Measurements from ENCODE around the gene CACNA2D1.

The CACNA2D1 gene

GRCh38 chr7:82443547-82444219 is at the start of gene CACNA2D1:
CACNA2D1 (minus strand) TSS chr7:82443777.
- DNase-seq (ENCODE audit: low spot score), result peak; percentile 94

GRCh38 chr7:82481499-82482097 is 38.0 kb upstream of the CACNA2D1 start:
- DNase-seq (ENCODE audit: low spot score), result peak; percentile 29

DNA sequence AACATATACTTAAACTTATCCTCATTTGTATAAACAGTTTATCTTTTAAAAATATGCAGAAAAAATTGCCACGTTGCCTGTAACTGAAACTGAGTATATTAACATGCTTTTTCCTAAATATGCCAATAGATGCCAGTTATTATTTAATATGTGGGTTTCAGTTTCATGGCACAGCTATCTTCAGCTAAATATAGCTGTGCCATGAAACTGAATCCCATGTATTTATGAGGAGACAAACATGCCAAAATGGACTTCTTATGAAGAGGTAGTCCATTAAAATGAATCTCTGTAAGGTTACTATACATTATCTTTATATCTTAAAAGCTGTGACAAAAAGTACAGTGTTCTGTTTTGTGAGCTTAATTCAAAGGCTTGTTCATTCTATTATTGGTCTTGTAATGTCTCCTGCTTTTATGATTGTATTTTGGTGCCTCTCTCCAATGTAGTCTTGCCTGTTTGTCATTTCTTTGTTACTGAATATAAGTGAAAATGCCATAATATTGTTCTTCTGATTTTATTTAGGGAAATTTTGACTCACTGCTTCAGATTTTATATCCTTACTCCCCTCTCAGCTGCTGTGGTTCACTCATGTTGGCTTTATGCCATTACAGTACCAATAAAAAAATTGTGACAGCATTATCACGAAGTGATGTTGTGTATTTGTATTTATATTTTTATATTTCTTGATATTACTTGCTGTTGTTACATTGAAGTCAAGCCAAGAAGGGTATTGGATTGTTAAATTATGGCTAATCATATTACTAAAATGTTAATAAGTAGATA is 34.3 kb upstream of the CACNA2D1 start:
- no peak for DNase-seq (ENCODE audit: low spot score)

DNA sequence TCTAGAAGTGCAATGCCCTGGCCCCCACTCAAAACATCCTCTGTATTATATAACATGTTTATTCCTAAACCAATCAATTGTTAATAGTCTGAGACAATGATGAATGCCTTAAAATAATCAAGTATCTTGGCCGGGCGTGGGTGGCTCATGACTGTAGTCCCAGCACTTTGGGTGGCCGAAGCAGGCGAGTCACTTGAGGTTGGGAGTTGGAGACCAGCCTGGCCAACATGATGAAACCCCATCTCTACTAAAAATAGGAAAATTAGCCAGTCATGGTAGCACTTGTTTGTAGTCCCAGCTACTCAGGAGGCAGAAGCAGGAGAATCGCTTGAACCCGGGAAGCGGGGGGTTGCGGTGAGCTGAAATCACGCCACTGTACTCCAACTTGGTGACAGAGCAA is 29.4 kb upstream of the CACNA2D1 start:
- DNase-seq (ENCODE audit: low spot score), result no peak

- no peak for DNase-seq (ENCODE audit: low spot score)
Observed at GRCh38 chr7:82471351-82472020, 27.9 kb upstream of the CACNA2D1 start.

- no peak for DNase-seq (ENCODE audit: low spot score)
Observed at GRCh38 chr7:82469207-82469606, 25.6 kb upstream of the CACNA2D1 start.

- peak; percentile 14 for DNase-seq (ENCODE audit: low spot score)
Observed at GRCh38 chr7:82468435-82468834, 24.9 kb upstream of the CACNA2D1 start.

GRCh38 chr7:82467020-82467419 is 23.4 kb upstream of the CACNA2D1 start:
- DNase-seq (ENCODE audit: low spot score), result no peak

DNA sequence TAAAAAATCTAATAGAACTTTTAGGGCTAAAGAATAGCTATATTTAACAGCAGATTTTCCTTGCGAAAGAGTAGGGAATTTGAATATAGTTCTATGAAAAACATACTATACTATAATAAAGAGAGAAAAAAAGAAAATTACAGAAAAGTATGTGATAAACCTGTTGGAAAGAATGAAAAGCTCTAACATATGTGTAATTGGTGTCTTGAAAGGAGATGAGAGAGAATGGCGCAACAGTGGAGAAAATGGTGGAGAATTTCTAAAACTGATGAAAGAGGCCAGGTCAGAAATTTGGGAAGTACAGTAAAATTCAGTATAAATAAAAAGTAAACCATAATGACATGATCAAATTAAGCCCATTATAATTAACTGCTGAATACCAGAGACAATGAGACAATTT is 20.8 kb upstream of the CACNA2D1 start:
- no peak for DNase-seq (ENCODE audit: low spot score)

GRCh38 chr7:82455295-82455694 is 11.7 kb upstream of the CACNA2D1 start:
- DNase-seq (ENCODE audit: low spot score), result no peak

DNA sequence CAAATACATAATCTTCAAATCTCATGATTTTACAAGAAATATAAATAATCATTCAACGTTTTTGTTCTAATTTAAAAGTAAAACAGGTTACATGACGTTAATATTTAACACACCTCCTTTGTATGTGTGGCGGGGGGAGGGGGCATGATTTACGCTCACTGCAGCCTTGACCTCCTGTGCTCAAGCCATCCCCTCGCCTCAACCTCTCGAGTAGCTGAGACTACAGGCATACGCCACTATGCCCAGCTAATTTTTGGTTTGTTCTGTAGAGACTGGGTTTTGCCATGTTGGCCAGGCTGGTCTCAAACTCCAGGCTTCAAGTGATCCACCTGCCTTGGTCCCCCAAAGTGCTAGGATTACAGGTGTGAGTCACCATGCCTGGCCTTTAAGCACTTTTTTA is 7.2 kb upstream of the CACNA2D1 start:
- no peak for DNase-seq (ENCODE audit: low spot score)

- no peak for DNase-seq (ENCODE audit: low spot score)
Observed at GRCh38 chr7:82449910-82450309, 6.3 kb upstream of the CACNA2D1 start.

DNA sequence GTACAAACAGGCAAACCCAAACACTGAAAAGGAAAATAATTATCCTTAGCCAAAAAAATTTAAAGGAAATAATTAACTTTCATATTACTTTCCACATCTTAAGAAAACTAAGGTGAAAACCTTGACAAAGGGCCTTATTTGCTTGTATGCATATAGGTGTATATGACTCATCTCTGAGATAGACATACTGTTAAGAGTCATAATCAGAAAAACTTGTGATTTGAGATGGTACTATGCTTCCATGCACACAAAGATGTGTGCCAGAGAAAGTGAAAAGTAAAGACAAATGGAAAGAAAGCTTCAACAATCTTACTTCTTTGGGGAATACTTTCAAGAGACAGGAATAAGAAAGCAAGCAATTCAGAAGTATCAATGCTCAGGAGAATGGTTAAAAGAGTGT is 3.3 kb upstream of the CACNA2D1 start:
- DNase-seq (ENCODE audit: low spot score), result no peak

GRCh38 chr7:82445271-82445670 is 1.7 kb upstream of the CACNA2D1 start:
- no peak for DNase-seq (ENCODE audit: low spot score)

GRCh38 chr7:82444220-82444909 is 788 bp upstream of the CACNA2D1 start:
- DNase-seq (ENCODE audit: low spot score), result no peak

DNA sequence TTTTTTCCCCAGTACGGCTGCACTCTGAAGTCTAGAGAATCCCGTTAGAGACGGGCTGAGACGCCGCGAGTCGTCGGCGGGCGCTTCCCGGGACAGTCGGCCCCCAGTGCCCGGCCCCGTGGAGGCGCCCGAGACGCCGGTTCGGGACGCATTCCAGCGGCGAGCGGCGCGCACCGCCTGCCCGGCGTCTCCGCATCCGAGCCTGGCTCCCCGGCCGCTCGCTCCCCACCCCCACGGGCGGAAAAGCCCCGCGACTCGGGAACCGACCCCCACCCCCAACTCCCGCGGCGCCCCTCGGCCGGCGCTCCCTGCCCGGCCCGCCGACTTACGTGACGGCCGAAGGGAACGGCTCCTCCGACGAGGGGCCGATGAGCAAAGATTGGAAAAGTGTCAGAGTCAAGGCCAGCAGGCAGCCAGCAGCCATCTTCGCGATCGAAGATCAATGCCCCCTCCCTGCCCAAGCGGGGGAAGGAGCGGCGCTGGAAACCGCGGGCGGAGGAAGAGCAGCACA is 486 bp downstream of the CACNA2D1 start:
- DNase-seq (ENCODE audit: low spot score), result peak; percentile 82

DNA sequence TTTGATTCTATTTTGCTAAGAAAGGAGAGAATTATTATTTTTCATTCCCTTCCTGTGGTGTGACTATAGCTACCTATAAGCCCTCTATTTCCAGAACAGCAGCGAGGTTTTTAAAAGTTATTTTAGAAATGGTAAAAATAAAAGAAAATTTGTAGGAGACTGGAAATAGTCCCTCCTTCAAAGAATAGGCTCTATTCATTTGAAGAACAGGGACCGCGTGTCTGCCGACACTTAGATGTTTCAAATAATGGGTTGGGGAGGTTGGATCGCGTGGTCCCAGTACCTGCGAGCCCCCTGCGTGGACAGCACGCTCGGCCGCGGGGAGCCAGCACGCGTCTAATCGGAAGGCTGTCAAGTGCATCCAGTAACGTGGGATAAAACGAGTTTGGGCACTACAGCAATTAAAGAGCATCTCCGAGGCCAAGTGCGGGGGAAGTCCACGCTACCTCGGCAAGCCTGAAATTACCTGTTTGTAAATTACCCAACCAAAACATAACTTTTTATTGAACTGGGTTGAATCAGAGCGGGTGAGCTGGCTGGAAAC is 1.0 kb downstream of the CACNA2D1 start:
- no peak for DNase-seq (ENCODE audit: low spot score)

- DNase-seq (ENCODE audit: low spot score), result no peak
Observed at GRCh38 chr7:82441669-82442478, 1.7 kb downstream of the CACNA2D1 start.

GRCh38 chr7:82438521-82438920 is 5.1 kb downstream of the CACNA2D1 start:
- no peak for DNase-seq (ENCODE audit: low spot score)

GRCh38 chr7:82435769-82436168 is 7.8 kb downstream of the CACNA2D1 start:
- DNase-seq (ENCODE audit: low spot score), result no peak
